ENCODE results near the gene CRYBB3. TPM values are rescaled to one million over a fixed set of nuclear protein-coding genes. Genes with fewer than 3 reads are reported as not detected.

CRYBB3 gene
- total and polyA plus RNA-seq, 9 of the 15 experiments (the other 6 are each of a cell fraction or from before 2014, with no cell fraction given) = not detected

DNA sequence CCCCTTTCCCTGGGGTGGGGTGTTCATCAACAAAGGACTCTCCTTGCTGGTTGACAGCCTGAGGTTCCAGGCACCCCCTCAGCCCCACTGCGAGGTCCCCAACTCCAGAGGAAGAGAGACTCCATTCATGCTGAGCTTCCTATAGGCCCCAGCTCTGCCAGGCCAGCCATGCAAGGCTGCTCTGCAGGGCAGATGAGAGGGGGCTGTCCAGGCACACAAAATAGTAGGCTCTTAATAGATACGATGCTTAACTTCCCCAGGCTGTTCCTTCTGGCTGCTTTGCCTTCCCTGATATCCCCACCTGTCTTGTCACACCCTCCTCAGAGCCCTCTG, 45.0 kb upstream of the CRYBB3 start:
- DNase-seq (ENCODE audit: extremely low read depth in 1 of 4, low spot score in 3 of 4) (no peak), FAIRE-seq (no peak), ATAC-seq (no peak)
- Histone ChIP-seq H2AFZ (ENCODE audit: low read depth, low read length) (no peak overlapping the region), H3K9me3 (replicated peaks; ENCODE audit: control insufficient read depth, insufficient read depth, low read depth, low read length) (no peaks in the 10 kb centered on the region), H3K27ac (ENCODE audit: extremely low read depth, low read depth, low read length) (no peak overlapping the region), H3K9me1 (ENCODE audit: control insufficient read depth, insufficient read depth, low read length) (no peaks in the 10 kb centered on the region), H3K4me3 (no peak overlapping the region), H3K9ac (ENCODE audit: insufficient read depth in 1 of 2, low read depth in 2 of 2, low read length in 2 of 2) (no peak overlapping the region), H4K20me1 (replicated peaks; ENCODE audit: control insufficient read depth, insufficient read depth, low read length) (no peaks in the 10 kb centered on the region), H3K27me3 (ENCODE audit: control insufficient read depth in 2 of 2, insufficient read depth in 2 of 2, low read length in 2 of 2) (peaks cover 3 to 10% of the 10 kb centered on the region in 2 experiments; a peak in 3 of 5 replicates), H3K4me1 (replicated peaks in 1 of 2; ENCODE audit: control insufficient read depth in 2 of 2, insufficient read depth in 2 of 2, low read length in 2 of 2) (no peaks in the 10 kb centered on the region), H3K36me3 (ENCODE audit: control insufficient read depth, insufficient read depth, low read length) (no peaks in the 10 kb centered on the region), H3K79me2 (ENCODE audit: control insufficient read depth, insufficient read depth, low read length) (no peaks in the 10 kb centered on the region), H3K4me2 (ENCODE audit: insufficient read depth, low read length) (no peak overlapping the region)
- WGBS (ENCODE audit: insufficient coverage, low coverage, missing lambda C conversion rate) = 0% methylated on average over 1 of the region's 2 CpGs
- ChIA-PET POLR2A (interaction anchor here (0.7 to 0.9 kb wide), 2 partner anchors 18 to 774 kb away, joined by 4 to 6 read pairs; no protein-coding TSS in a partner anchor), CTCF (ENCODE audit: low intra/inter-chr PET ratio) (no interaction called here)
- no TSS peak for BruUV-seq (replicated peaks)
- intact Hi-C loops (cut with micrococcal nuclease) = no loop called here
- in situ Hi-C loops (cut with MboI) = no loop called here
- no peak for TF ChIP-seq ZFP36 (IDR thresholded peaks at IDR 0.05; ENCODE audit: low read depth, low read length, partially characterized antibody)
- TF ChIP-seq, protein P1, sequence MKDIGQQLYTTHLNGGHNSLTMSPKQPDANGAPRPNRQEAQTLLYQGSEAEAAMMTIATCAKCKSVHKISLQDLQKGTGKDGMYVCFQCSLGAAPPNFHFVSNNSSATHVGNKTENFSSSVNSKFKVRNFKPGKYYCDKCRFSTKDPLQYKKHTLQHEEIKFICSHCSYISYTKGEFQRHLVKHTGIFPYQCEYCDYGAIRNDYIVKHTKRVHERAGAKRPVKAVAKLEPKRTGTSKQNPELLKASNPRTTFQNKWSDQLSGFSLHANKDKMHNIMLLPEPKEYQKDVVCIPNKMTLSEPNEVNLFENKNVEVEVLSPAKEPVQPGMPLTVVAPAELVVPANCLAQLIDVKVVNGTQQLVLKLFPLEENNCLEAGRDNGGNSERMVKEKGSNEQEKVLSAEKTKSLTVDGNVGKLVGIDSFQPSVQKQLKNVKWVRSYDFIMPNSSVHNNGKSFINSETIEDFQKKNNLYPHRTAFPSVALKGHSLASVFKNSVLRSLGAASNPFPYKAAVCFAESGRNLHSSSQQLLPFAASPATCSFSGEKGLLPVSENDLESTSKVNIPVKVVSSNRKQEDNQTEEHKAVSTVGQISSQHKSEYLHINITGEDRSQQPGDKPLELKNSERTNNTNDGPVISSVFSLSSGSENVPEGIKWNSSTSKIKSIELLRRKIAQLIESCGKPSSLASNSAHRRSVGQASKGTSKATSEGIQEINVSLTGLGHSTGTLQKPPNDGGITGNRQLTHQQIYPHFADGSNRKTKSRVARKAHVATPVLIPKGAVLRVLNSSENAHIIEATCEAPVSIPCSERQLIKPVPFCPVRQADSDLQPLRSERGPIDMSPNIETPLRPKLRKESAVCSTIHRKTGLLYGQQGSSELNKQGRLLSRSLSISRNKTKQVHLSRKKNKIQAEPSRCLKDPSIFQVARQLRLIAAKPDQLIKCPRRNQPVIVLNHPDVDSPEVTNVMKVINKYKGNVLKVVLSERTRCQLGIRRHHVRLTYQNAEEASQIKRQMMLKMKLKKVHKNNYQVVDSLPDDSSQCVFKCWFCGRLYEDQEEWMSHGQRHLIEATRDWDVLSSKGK (CRISPR knock-in tag; IDR thresholded peaks at IDR 0.05) = no peak
- TF ChIP-seq ETS2 (tag; IDR thresholded peaks at IDR 0.05; ENCODE audit: borderline replicate concordance, poor library complexity, severe bottlenecking) = no peak
- TF ChIP-seq HDAC2 (IDR thresholded peaks at IDR 0.05) = no peak
- TF ChIP-seq SLC30A9 (CRISPR knock-in tag; IDR thresholded peaks at IDR 0.05) = no peak
- no peak for TF ChIP-seq ZNF124 (CRISPR knock-in tag; IDR thresholded peaks at IDR 0.05)
- no peak for TF ChIP-seq NONO (IDR thresholded peaks at IDR 0.05; ENCODE audit: low read depth in 2 of 2, low read length in 1 of 2)
- TF ChIP-seq TFAM (CRISPR knock-in tag; conservative IDR thresholded peaks at IDR 0.05) = no peak
- TF ChIP-seq, protein P2, sequence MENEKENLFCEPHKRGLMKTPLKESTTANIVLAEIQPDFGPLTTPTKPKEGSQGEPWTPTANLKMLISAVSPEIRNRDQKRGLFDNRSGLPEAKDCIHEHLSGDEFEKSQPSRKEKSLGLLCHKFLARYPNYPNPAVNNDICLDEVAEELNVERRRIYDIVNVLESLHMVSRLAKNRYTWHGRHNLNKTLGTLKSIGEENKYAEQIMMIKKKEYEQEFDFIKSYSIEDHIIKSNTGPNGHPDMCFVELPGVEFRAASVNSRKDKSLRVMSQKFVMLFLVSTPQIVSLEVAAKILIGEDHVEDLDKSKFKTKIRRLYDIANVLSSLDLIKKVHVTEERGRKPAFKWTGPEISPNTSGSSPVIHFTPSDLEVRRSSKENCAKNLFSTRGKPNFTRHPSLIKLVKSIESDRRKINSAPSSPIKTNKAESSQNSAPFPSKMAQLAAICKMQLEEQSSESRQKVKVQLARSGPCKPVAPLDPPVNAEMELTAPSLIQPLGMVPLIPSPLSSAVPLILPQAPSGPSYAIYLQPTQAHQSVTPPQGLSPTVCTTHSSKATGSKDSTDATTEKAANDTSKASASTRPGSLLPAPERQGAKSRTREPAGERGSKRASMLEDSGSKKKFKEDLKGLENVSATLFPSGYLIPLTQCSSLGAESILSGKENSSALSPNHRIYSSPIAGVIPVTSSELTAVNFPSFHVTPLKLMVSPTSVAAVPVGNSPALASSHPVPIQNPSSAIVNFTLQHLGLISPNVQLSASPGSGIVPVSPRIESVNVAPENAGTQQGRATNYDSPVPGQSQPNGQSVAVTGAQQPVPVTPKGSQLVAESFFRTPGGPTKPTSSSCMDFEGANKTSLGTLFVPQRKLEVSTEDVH (IDR thresholded peaks at IDR 0.05; ENCODE audit: low read depth, partially characterized antibody) = no peak
- TF ChIP-seq, protein P3, sequence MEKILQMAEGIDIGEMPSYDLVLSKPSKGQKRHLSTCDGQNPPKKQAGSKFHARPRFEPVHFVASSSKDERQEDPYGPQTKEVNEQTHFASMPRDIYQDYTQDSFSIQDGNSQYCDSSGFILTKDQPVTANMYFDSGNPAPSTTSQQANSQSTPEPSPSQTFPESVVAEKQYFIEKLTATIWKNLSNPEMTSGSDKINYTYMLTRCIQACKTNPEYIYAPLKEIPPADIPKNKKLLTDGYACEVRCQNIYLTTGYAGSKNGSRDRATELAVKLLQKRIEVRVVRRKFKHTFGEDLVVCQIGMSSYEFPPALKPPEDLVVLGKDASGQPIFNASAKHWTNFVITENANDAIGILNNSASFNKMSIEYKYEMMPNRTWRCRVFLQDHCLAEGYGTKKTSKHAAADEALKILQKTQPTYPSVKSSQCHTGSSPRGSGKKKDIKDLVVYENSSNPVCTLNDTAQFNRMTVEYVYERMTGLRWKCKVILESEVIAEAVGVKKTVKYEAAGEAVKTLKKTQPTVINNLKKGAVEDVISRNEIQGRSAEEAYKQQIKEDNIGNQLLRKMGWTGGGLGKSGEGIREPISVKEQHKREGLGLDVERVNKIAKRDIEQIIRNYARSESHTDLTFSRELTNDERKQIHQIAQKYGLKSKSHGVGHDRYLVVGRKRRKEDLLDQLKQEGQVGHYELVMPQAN (IDR thresholded peaks at IDR 0.05; ENCODE audit: borderline replicate concordance) = no peak
- TF ChIP-seq THRAP3 (IDR thresholded peaks at IDR 0.05; ENCODE audit: borderline replicate concordance) = no peak
- TF ChIP-seq, protein P4, sequence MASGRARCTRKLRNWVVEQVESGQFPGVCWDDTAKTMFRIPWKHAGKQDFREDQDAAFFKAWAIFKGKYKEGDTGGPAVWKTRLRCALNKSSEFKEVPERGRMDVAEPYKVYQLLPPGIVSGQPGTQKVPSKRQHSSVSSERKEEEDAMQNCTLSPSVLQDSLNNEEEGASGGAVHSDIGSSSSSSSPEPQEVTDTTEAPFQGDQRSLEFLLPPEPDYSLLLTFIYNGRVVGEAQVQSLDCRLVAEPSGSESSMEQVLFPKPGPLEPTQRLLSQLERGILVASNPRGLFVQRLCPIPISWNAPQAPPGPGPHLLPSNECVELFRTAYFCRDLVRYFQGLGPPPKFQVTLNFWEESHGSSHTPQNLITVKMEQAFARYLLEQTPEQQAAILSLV (tag; IDR thresholded peaks at IDR 0.05) = no peak

Data from K562 (cell line).